ENCODE measurements around the gene ITGB5.

The ITGB5 gene

GRCh38 chr3:124747111-124747981 lies 139.8 kb downstream of the ITGB5 start:
- no peak for DNase-seq

GRCh38 chr3:124745756-124746155 lies 141.4 kb downstream of the ITGB5 start:
- no peak for DNase-seq

GRCh38 chr3:124741027-124741426 lies 146.1 kb downstream of the ITGB5 start:
- DNase-seq = no peak

GRCh38 chr3:124731760-124732159 lies 155.4 kb downstream of the ITGB5 start:
- DNase-seq = no peak

- DNase-seq = no peak
These were observed 156.2 kb downstream of the ITGB5 start for GRCh38 chr3:124730941-124731297.

- DNase-seq = peak; percentile 71 to 95
These were observed 156.8 kb downstream of the ITGB5 start, which contains the start of gene UMPS for GRCh38 chr3:124730129-124730940. Gene UMPS, plus strand, starts transcription at chr3:124730452. Its CDS starts 20 bp downstream, at chr3:124730472.

- DNase-seq = no peak
These were observed 164.6 kb downstream of the ITGB5 start for GRCh38 chr3:124722589-124722988.

GRCh38 chr3:124714223-124714853 lies 172.8 kb downstream of the ITGB5 start:
- DNase-seq = no peak

Measured in NCI-H526 (cell line).